NCI-H1417 treated with DMSO at 0.1 percent for 48 hours (cell line): Measurements from ENCODE around the gene DOCK8.

Experiments used
- DNase-seq: peaks from one replicate; lab custom pipeline; 2025; lab: John Stamatoyannopoulos, UW

DOCK8 gene

DNA sequence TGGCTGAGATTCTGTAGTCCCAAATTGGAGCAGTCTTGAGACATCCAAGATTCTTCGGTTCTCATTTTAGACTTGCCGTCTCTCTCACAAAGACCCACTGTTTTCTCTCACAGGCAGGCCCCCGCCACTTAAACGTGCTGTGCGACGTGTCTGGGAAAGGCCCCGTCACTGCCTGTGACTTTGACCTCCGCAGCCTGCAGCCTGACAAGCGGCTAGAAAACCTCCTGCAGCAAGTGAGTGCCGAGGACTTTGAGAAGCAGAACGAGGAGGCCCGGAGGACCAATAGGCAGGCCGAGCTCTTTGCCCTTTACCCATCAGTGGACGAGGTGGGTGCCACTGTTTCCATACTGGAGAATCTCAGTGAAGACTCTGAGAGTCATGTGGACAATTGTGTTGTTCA, 97.2 kb downstream of the DOCK8 start:
- no peak for DNase-seq

- no peak for DNase-seq
Measured at GRCh38 chr9:312596-313320, 98.1 kb downstream of the DOCK8 start.

- DNase-seq = no peak
Measured at GRCh38 chr9:316382-316965, 101.8 kb downstream of the DOCK8 start.

DNA sequence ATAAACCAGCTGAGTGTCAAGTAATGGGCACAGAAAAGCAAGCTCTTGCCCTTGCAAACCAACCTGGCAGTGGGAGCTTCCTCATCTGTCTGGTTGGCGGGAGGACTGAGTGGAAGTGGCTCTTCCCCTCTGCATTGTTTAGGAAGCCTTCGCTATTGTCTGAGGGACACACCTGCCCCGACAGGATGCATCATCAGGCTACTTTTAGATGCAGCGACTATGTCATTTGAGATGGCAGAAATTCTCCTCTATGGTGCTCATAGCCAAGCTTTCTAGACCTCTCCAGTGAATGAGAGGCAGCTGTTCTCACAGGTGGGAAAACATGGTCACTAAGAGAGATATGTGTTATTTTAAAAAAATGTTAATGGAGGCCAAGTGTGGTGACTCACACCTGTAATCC, 104.0 kb downstream of the DOCK8 start:
- DNase-seq = no peak

DNA sequence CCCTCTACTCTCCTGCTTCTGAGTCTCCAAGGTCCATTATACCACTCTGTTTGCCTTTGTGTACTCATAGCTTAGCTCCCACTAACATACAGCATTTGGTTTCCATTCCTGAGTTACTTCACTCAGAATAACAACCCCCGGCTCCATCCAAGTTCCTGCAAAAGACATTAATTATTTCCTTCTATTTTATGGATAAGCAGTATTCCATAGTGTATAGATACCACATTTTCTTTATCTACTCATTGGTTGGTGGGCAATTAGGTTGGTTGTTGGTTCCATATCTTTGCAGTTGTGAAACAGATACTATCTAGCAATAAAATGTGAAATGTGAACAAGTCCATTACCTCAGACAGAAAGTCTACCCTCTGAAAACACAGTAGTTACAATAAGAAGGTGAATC, 110.3 kb downstream of the DOCK8 start:
- DNase-seq = no peak

DNA sequence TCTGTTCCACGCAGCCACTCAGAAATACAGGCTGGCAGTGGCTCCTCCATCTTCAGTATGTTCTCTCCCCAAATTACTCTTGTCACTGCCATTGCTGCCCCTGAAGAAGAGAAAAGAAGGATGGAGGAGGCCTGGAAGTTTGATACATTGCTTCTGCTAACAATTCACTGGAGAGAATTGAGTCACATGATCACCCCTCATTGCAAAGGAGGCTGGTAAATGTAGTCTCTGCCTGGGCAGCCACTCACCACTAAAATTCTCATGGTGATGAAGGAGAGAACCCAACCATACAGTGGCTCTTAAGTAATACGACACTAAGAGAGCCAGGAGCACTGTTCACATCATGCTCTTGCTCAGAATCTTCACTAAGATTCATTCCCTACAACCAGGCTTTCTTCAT, 112.0 kb downstream of the DOCK8 start:
- DNase-seq = no peak

DNA sequence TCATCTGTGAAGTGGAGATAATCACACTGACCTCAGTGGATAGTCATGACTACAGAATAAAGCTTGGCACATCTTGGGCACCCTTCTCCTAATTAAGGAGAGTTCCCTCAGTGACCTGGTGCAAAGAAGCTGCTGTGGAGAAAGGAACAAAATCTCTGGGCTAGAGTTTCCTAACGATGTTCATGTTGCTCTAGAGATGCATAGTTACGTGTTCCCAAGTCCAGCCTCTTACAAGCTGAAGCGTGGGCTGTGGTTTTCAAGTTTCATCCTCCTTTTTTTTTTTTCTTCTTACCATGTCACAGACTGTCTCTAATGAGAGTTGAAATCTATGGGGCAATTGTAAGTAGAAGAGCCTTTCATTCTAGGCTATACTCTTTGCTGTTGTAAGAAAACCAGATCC, 113.8 kb downstream of the DOCK8 start:
- no peak for DNase-seq

DNA sequence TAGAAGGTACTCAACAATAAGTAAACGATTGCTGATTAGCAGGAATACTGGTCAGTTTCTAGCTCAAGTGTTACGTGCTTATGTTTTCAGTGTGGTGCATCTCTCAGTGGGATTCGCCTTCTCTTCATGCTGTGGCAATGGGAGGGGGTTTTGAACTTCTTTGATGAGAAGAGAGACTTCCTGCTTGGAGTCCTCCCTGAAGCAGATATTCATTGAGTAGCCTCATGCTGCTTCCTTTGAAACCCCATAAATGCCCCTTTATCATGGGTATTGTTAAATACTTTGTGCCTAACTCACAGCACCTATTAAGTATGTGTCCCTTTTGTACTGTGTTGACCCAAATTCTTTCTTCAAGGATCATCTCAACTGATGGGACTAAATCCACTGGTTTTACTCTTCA, 116.5 kb downstream of the DOCK8 start:
- DNase-seq = no peak

GRCh38 chr9:335373-335772, 120.7 kb downstream of the DOCK8 start:
- DNase-seq = no peak

DNA sequence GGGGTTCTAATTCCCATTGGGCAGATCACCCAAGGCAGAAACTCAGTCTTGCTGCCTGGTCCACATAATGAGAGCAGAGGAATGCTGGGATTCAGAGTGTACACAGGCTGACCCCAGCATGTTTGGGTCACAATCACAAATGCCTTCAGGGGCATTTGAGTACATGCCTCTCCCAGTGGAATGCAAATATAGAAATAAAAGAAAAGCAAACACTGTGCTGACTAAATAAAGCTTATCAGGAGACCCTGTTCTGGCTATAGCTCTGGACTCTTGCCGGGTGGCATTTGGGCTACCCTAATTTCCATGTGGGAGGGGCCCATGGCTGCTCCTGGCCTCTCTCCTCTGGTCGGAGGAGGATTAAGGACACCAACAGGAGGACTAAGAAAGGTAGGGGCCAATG, 121.4 kb downstream of the DOCK8 start:
- no peak for DNase-seq

DNA sequence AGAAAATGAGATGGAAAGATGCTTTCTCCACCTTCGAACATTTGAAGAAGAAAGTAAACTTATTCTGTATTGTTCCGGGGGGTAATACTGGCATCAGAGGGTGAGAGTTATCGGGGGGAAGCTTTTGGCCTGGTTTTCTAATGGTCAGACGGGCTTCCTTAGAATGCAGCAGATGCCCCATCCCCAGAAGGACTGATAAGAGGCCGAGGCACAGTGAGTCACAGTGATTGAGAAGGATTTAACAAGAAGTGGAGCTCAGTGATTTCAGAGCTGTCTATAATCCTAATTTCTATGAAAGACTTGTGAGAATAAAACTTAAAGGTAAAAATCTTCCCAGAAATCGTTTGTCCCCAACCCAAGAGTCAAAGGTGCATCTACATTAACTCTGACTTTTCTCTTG, 123.9 kb downstream of the DOCK8 start:
- no peak for DNase-seq

- DNase-seq = no peak
Measured at GRCh38 chr9:341634-342421, 127.2 kb downstream of the DOCK8 start.

GRCh38 chr9:343773-344172, 129.1 kb downstream of the DOCK8 start:
- DNase-seq = no peak

DNA sequence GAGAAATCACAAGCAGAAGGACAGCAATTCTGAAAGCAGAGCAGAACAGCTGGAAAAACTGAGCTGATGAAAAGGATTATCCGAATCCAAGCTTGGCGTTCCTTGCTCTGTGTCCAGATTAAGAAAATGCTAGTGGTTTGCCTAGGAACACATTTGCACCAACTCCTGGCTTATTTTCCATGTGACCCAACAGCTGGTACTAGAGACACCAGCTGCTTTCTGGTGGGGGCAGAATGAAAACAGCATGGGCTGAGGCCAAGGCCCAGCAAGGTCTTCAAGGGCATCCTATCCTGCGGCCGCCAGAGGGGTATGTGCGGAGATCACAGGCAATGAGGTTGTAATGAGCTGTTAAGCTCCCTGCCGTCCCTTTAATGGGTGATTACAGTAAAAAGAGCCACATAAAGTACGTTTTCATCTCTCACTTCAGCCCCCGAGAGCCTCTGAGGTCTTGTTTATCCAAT, 131.5 kb downstream of the DOCK8 start:
- no peak for DNase-seq

GRCh38 chr9:347667-348292, 133.1 kb downstream of the DOCK8 start:
- no peak for DNase-seq

- DNase-seq = no peak
Measured at GRCh38 chr9:350384-350783, 135.7 kb downstream of the DOCK8 start.

DNA sequence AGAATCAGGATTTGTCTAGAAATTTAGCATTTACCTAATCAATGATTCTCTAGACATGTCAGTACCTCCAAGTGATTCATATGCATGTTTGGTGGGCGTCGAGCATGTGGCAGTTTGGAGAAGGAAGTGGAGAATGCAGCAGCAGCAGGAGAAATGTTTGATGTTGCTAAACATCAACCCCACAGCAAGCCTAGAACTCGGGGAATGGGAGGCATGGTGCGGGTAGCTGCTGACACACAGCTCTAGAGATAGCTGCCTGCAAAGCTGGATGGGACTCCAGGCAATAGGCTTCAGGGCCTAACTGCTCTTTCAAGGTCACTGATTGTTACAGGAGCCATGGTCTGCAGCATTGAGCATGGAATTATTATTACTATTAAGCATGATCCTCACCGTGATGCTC, 137.3 kb downstream of the DOCK8 start:
- DNase-seq = no peak

- no peak for DNase-seq
Measured at GRCh38 chr9:353077-353476, 138.4 kb downstream of the DOCK8 start.

DNA sequence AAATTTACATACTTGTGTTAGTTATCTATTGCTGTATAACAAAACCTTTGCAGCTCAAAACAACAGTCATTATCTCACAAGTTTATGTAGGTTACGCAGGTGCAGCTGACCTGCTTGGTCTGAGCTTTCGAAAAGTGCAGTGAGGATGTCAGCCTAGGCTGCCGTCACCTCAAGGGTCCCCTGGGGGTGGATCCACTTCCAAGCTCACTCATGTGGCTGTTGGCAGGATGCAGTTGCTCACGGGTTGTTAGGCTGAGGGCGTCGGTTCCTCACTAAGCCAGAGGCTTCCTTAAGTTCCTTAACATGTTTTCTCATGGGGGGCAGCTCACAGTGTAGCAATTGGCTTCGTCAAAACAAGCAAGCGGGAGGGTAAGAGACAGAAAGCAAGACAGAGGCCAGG, 139.8 kb downstream of the DOCK8 start:
- no peak for DNase-seq

DNA sequence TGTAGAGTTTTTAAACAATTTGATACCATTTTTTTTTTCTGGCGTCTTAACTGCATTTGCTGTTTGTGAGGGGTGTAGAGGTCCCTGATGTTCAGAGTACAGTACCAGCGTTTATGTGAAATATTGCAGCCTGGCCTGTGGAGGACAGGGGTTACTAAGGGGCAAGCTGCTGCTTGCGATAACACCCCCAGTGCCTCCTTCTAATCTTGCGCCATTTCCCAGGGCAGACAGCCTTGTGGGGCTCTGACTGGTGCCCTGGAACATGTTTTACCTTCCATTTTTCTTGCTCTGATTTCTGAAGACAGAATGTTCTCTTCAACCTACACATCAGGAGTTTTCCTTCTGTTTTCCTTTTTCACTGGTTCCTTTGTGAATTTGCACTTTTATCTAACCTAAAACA, 142.9 kb downstream of the DOCK8 start:
- no peak for DNase-seq

- DNase-seq = no peak
Measured at GRCh38 chr9:362561-363273, 148.1 kb downstream of the DOCK8 start.

DNA sequence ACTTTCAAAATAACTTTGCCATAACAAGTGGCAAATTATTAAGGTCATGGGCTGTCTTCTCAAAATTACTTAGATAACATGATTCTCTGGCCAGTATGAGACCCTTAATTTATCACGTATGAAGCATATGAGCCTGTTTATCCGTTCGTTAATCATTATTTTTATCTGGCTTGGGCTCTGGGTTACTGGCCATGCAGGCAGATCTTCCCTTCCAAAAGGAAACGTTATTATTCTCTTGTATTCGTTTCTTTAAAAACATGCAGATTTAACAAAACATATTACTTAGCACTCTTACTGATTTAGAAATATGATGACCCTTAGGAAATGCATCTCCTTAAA, 148.6 kb downstream of the DOCK8 start:
- DNase-seq = no peak
